ENCODE data around the gene PWWP2B.
"Not testable (repeated sequence)": the region's sequence is repeated elsewhere in the genome, so short reads cannot be mapped to it uniquely, and the experiment has no call there.

The PWWP2B gene

GRCh38 chr10:132397036-132397541 lies at the start of gene PWWP2B:
PWWP2B (plus strand) TSS chr10:132397200; CDS start chr10:132397227, 27 bp downstream.
- no peak for DNase-seq

- no peak for DNase-seq
Observed at GRCh38 chr10:132347211-132347930, 49.6 kb upstream of the PWWP2B start.

- no peak for DNase-seq
Observed at GRCh38 chr10:132347931-132348267, 49.1 kb upstream of the PWWP2B start.

GRCh38 chr10:132349766-132350165 lies 47.2 kb upstream of the PWWP2B start:
- no peak for DNase-seq

GRCh38 chr10:132350391-132350790 lies 46.6 kb upstream of the PWWP2B start:
- no peak for DNase-seq

GRCh38 chr10:132350946-132351345 lies 46.1 kb upstream of the PWWP2B start:
- DNase-seq: no peak

- no peak for DNase-seq
Observed at GRCh38 chr10:132351611-132352010, 45.4 kb upstream of the PWWP2B start.

- DNase-seq: not testable (repeated sequence)
Observed at GRCh38 chr10:132352462-132353308, 44.3 kb upstream of the PWWP2B start.

GRCh38 chr10:132353456-132354355 lies 43.3 kb upstream of the PWWP2B start:
- no peak for DNase-seq

- no peak for DNase-seq
Observed at GRCh38 chr10:132354356-132355094, 42.5 kb upstream of the PWWP2B start.

GRCh38 chr10:132355297-132355696 lies 41.7 kb upstream of the PWWP2B start:
- DNase-seq: no peak

GRCh38 chr10:132355754-132356153 lies 41.2 kb upstream of the PWWP2B start:
- DNase-seq: no peak

- no peak for DNase-seq
Observed at GRCh38 chr10:132356621-132357195, 40.3 kb upstream of the PWWP2B start.

- no peak for DNase-seq
Observed at GRCh38 chr10:132357286-132358058, 39.5 kb upstream of the PWWP2B start.

GRCh38 chr10:132359305-132360040 lies 37.5 kb upstream of the PWWP2B start:
- DNase-seq: no peak

- no peak for DNase-seq
Observed at GRCh38 chr10:132360766-132361447, 36.1 kb upstream of the PWWP2B start.

GRCh38 chr10:132361581-132362101 lies 35.4 kb upstream of the PWWP2B start:
- no peak for DNase-seq

- DNase-seq: no peak
Observed at GRCh38 chr10:132362151-132362611, 34.8 kb upstream of the PWWP2B start.

GRCh38 chr10:132363376-132363775 lies 33.6 kb upstream of the PWWP2B start:
- DNase-seq: no peak

Data from T1000 (cell line).